Medulla oblongata (tissue), 1 donor: ENCODE data around the gene KDM4B.
"Not testable (repeated sequence)": the region's sequence is repeated elsewhere in the genome, so short reads cannot be mapped to it uniquely, and the experiment has no call there.

ENCODE experiments used
- DNase-seq: peaks from one replicate; pipeline ENCODE4 v3.0.0-alpha.2; 2015; ENCODE audit errors: extremely low spot score

KDM4B gene

GRCh38 chr19:4968462-4969291, at the start of gene KDM4B:
Gene KDM4B, plus strand, starts transcription at chr19:4969113. Its CDS starts 63,778 bp downstream, at chr19:5032891.
- peak; percentile 99 for DNase-seq

- peak; percentile 41 for DNase-seq
Observed at GRCh38 chr19:4922530-4923275, 46.2 kb upstream of the KDM4B start.

- DNase-seq = no peak
Observed at GRCh38 chr19:4923276-4923747, 45.6 kb upstream of the KDM4B start.

GRCh38 chr19:4929186-4929585, 39.7 kb upstream of the KDM4B start:
- no peak for DNase-seq

GRCh38 chr19:4930664-4931063, 38.2 kb upstream of the KDM4B start:
- no peak for DNase-seq

GRCh38 chr19:4932711-4933110, 36.2 kb upstream of the KDM4B start:
- DNase-seq = no peak

GRCh38 chr19:4933528-4933927, 35.4 kb upstream of the KDM4B start:
- peak; percentile 20 for DNase-seq

- DNase-seq = no peak
Observed at GRCh38 chr19:4935444-4935843, 33.5 kb upstream of the KDM4B start.

GRCh38 chr19:4937060-4937459, 31.9 kb upstream of the KDM4B start:
- DNase-seq = no peak

- not testable (repeated sequence) for DNase-seq
Observed at GRCh38 chr19:4938461-4938860, 30.5 kb upstream of the KDM4B start.

GRCh38 chr19:4939466-4939865, 29.4 kb upstream of the KDM4B start:
- no peak for DNase-seq

GRCh38 chr19:4941638-4942169, 27.2 kb upstream of the KDM4B start:
- not testable (repeated sequence) for DNase-seq

GRCh38 chr19:4950650-4951049, 18.3 kb upstream of the KDM4B start:
- not testable (repeated sequence) for DNase-seq

- no peak for DNase-seq
Observed at GRCh38 chr19:4951656-4952055, 17.3 kb upstream of the KDM4B start.

- DNase-seq = no peak
Observed at GRCh38 chr19:4952945-4953344, 16.0 kb upstream of the KDM4B start.

GRCh38 chr19:4954320-4955149, 14.4 kb upstream of the KDM4B start:
- not testable (repeated sequence) for DNase-seq

GRCh38 chr19:4955274-4955673, 13.6 kb upstream of the KDM4B start:
- no peak for DNase-seq

GRCh38 chr19:4957981-4958380, 10.9 kb upstream of the KDM4B start:
- DNase-seq = no peak

- no peak for DNase-seq
Observed at GRCh38 chr19:4962085-4962619, 6.8 kb upstream of the KDM4B start.

- DNase-seq = no peak
Observed at GRCh38 chr19:4965061-4965460, 3.9 kb upstream of the KDM4B start.

- no peak for DNase-seq
Observed at GRCh38 chr19:4966591-4966990, 2.3 kb upstream of the KDM4B start.
